Keratinocyte (primary cell): ENCODE measurements around the gene VAMP2. TPM values are rescaled to one million over a fixed set of nuclear protein-coding genes. Genes with fewer than 3 reads are reported as not detected.
A peak's percentile ranks its signal among the peaks of the same experiment; 100 is the strongest.

ENCODE experiments used
- DNase-seq: peaks from one replicate; pipeline ENCODE4 v3.0.0-alpha.2; 2011; ENCODE audit warnings: low read depth, missing footprints, low spot score
- FAIRE-seq: peaks from 2 replicates; lab custom pipeline; 2011; peaks lifted over from hg19 to GRCh38; lab: Jason Lieb, UNC
- H2AFZ ChIP-seq: 2 replicates; pipeline ENCODE4 v1.6.0; 2012; ENCODE audit warnings: low read length, control low read depth, inconsistent platforms; ENCODE audit not compliant: control insufficient read depth
- H3K27ac ChIP-seq: 2 replicates; pipeline ENCODE4 v1.5.1; 2011; ENCODE audit warnings: low read length; ENCODE audit not compliant: control insufficient read depth, insufficient read depth
- H3K27me3 ChIP-seq: 3 replicates; pipeline ENCODE4 v1.6.0; 2011; ENCODE audit warnings: low read length; ENCODE audit not compliant: control insufficient read depth, insufficient read depth; ENCODE audit errors: extremely low read depth
- H3K36me3 ChIP-seq, 2 experiments: 2 replicates in 1 of 2; 3 replicates in 1 of 2; pipeline ENCODE4 v1.5.1; 2011; ENCODE audit warnings: low read length in 2 of 2, mild to moderate bottlenecking in 1 of 2; ENCODE audit not compliant: control insufficient read depth in 2 of 2, insufficient read depth in 2 of 2; ENCODE audit errors: extremely low read depth in 1 of 2
- H3K4me1 ChIP-seq: 3 replicates; pipeline ENCODE4 v1.5.1; 2011; ENCODE audit warnings: low read length; ENCODE audit not compliant: control insufficient read depth, insufficient read depth; ENCODE audit errors: extremely low read depth
- H3K4me2 ChIP-seq: 3 replicates; pipeline ENCODE4 v1.6.0; 2011; ENCODE audit warnings: low read depth, low read length; ENCODE audit not compliant: control insufficient read depth, insufficient read depth; ENCODE audit errors: extremely low read depth
- H3K4me3 ChIP-seq, 3 experiments: fragments of 200-600 bp in 1 of 3; sonication (generic) in 1 of 3; 2 replicates in 2 of 3; 3 replicates in 1 of 3; pipeline ENCODE4 v1.5.1; 2011 to 2016; ENCODE audit warnings: low read length in 3 of 3, mild to moderate bottlenecking in 3 of 3, control low read depth in 2 of 3, inconsistent platforms in 1 of 3, low read depth in 1 of 3, mixed read lengths in 1 of 3, mixed run types in 1 of 3, moderate library complexity in 1 of 3; ENCODE audit not compliant: control insufficient read depth in 2 of 3, insufficient read depth in 2 of 3; ENCODE audit errors: extremely low read depth in 1 of 3
- H3K79me2 ChIP-seq: 2 replicates; pipeline ENCODE4 v1.6.0; 2012; ENCODE audit warnings: low read length; ENCODE audit not compliant: control insufficient read depth, insufficient read depth
- H3K9ac ChIP-seq: 3 replicates; pipeline ENCODE4 v1.6.0; 2011; ENCODE audit warnings: low read length; ENCODE audit not compliant: control insufficient read depth, insufficient read depth; ENCODE audit errors: extremely low read depth
- H3K9me1 ChIP-seq: 3 replicates; pipeline ENCODE4 v1.6.0; 2011; ENCODE audit warnings: low read length; ENCODE audit not compliant: control insufficient read depth, insufficient read depth; ENCODE audit errors: extremely low read depth
- H3K9me3 ChIP-seq: 2 replicates; pipeline ENCODE4 v1.5.1; 2012; ENCODE audit warnings: low read depth, low read length; ENCODE audit not compliant: control insufficient read depth
- H4K20me1 ChIP-seq: 3 replicates; pipeline ENCODE4 v1.6.0; 2011; ENCODE audit warnings: low read length; ENCODE audit not compliant: control insufficient read depth, insufficient read depth; ENCODE audit errors: extremely low read depth
- EZH2 ChIP-seq: IDR thresholded peaks from one replicate; pipeline ENCODE4 v1.6.1; 2012; ENCODE audit warnings: inconsistent platforms, mild to moderate bottlenecking, low read length, moderate library complexity
- dilution Hi-C: fragments of 300-500 bp; cut with MboI; formaldehyde crosslinking; loops from one replicate; pipeline ENCODE4 v1.7.0; 2020; ENCODE audit warnings: low sequenced_read_pairs; ENCODE audit not compliant: extremely low pct_ligation_motif_present
- polyA plus RNA-seq, 5 experiments: library from polyadenylated mRNA; depleted of rRNA in 3 of 5; stranded (reverse) in 3 of 5; stranded (forward) in 1 of 5; unstranded in 1 of 5; fragments of >200 nt; gene quantifications; 1 replicate in 1 of 5; 2 replicates in 3 of 5; 3 replicates in 1 of 5; pipeline versions ENCODE4 v1.2.1 to v1.2.3, GENCODE V29; 2011 to 2012; ENCODE audit warnings: missing spikeins in 2 of 5, low read depth in 1 of 5, low replicate concordance in 1 of 5
- TF ChIP-seq, protein P1 (sequence below), 3 experiments: IDR thresholded peaks in 1 of 3; conservative IDR thresholded peaks in 1 of 3; optimal IDR thresholded peaks in 1 of 3; 2 replicates in 2 of 3; 3 replicates in 1 of 3; pipeline versions ENCODE3 to v1.5.1; 2011; ENCODE audit warnings: low read length in 3 of 3, mild to moderate bottlenecking in 3 of 3, moderate library complexity in 2 of 3, control low read depth in 1 of 3, inconsistent platforms in 1 of 3; ENCODE audit not compliant: insufficient read depth in 2 of 3; ENCODE audit errors: extremely low read depth in 1 of 3

VAMP2 gene
- polyA plus RNA-seq, 1 donor (not counting 4 experiments of a cell fraction or from before 2014, with no cell fraction given) = 9.8 TPM

GRCh38 chr17:8125947-8126490, 36.7 kb downstream of the VAMP2 start:
- H3K4me1 ChIP-seq = peaks cover 36% of the 10 kb centered on the region
- H2AFZ ChIP-seq = peak overlapping the region; percentile 99
- H3K9ac ChIP-seq = peak overlapping the region; percentile 72
- H4K20me1 ChIP-seq = peaks cover 2% of the 10 kb centered on the region
- peak overlapping the region; percentile 5 for H3K27ac ChIP-seq
- no peaks in the 10 kb centered on the region for H3K36me3 ChIP-seq
- dilution Hi-C loops = no loop called here
- peak overlapping the region; percentile 53 to 93 (median 93) for H3K4me3 ChIP-seq
- no peaks in the 10 kb centered on the region for H3K9me3 ChIP-seq
- H3K4me2 ChIP-seq = peak overlapping the region; percentile 92
- peaks cover 26% of the 10 kb centered on the region for H3K27me3 ChIP-seq
- DNase-seq (no peak), FAIRE-seq (no peak)
- H3K79me2 ChIP-seq = no peaks in the 10 kb centered on the region
- TF ChIP-seq, protein P1, sequence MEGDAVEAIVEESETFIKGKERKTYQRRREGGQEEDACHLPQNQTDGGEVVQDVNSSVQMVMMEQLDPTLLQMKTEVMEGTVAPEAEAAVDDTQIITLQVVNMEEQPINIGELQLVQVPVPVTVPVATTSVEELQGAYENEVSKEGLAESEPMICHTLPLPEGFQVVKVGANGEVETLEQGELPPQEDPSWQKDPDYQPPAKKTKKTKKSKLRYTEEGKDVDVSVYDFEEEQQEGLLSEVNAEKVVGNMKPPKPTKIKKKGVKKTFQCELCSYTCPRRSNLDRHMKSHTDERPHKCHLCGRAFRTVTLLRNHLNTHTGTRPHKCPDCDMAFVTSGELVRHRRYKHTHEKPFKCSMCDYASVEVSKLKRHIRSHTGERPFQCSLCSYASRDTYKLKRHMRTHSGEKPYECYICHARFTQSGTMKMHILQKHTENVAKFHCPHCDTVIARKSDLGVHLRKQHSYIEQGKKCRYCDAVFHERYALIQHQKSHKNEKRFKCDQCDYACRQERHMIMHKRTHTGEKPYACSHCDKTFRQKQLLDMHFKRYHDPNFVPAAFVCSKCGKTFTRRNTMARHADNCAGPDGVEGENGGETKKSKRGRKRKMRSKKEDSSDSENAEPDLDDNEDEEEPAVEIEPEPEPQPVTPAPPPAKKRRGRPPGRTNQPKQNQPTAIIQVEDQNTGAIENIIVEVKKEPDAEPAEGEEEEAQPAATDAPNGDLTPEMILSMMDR (optimal IDR thresholded peaks at IDR 0.05 in 1 of 3, IDR thresholded peaks at IDR 0.05 in 1 of 3, conservative IDR thresholded peaks at IDR 0.05 in 1 of 3; ENCODE audit: extremely low read depth in 1 of 3, insufficient read depth in 2 of 3, low read length in 3 of 3) = no peak
- no peak for TF ChIP-seq EZH2
- H3K9me1 ChIP-seq = peaks cover 3% of the 10 kb centered on the region

DNA sequence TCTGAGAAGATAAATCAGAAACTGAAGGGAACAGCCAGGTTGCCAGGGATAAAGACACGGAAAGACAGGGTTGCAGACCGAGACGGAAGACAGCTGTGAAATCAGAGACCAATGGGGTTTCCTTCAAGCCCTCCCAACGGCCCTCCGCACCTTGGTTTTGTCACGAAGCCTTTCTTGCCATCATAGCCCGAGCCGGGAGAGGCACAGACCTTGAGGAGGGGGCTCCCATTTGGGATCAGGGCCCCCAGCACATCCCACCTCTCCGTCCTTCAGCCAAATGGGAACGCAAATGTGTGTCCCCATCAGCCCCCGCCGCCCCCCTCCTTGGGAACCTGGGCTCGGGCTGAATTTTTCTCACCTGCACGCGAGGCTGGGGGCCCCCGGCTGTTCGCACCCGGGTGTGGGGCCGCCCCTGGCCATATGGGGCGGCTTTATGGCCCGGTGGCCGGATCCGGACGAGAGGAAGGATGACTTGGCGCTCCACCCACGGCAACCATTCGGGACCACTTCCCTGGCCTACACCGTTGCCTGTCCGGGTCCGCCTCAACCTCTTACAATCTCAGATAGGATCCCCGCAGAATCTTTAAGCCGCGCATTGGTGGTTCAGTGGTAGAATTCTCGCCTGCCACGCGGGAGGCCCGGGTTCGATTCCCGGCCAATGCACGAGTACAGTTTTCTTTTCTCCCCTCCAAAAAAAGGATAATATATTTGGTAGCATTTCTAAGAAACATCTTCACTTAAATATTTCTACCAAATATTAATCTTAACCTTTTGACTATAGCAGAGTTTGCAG, 37.4 kb downstream of the VAMP2 start:
- dilution Hi-C loops = no loop called here
- FAIRE-seq = no peak
- H2AFZ ChIP-seq = no peak overlapping the region

More for the DNA sequence above, 37.4 kb downstream of the VAMP2 start:
- Histone ChIP-seq H3K9me3 (no peaks in the 10 kb centered on the region), H3K79me2 (no peaks in the 10 kb centered on the region), H3K9ac (peak overlapping the region; percentile 72), H3K27ac (no peak overlapping the region), H3K36me3 (no peaks in the 10 kb centered on the region), H3K27me3 (peaks cover 26% of the 10 kb centered on the region), H3K4me2 (peak overlapping the region; percentile 92), H3K9me1 (peaks cover 3% of the 10 kb centered on the region), H3K4me1 (peaks cover 38% of the 10 kb centered on the region), H4K20me1 (peaks cover 2% of the 10 kb centered on the region), H3K4me3 (peak overlapping the region; percentile 53 to 93 (median 93))
- no peak for DNase-seq
- TF ChIP-seq, protein P1 (optimal IDR thresholded peaks at IDR 0.05 in 1 of 3, IDR thresholded peaks at IDR 0.05 in 1 of 3, conservative IDR thresholded peaks at IDR 0.05 in 1 of 3; ENCODE audit: extremely low read depth in 1 of 3, insufficient read depth in 2 of 3, low read length in 3 of 3) = no peak
- TF ChIP-seq EZH2 = no peak
